Glomerular visceral epithelial cell (primary cell): Measurements from ENCODE around the gene RRP36.
A peak's percentile ranks its signal among the peaks of the same experiment; 100 is the strongest.

Experiments
- DNase-seq: peaks from one replicate; pipeline ENCODE4 v3.0.0-alpha.2; 2016; ENCODE audit errors: extremely low spot score

The RRP36 gene

GRCh38 chr6:43062818-43063217 lies 41.4 kb downstream of the RRP36 start:
- DNase-seq = no peak

- DNase-seq = peak; percentile 67
Measured at GRCh38 chr6:43070028-43070632, 48.7 kb downstream of the RRP36 start.

DNA sequence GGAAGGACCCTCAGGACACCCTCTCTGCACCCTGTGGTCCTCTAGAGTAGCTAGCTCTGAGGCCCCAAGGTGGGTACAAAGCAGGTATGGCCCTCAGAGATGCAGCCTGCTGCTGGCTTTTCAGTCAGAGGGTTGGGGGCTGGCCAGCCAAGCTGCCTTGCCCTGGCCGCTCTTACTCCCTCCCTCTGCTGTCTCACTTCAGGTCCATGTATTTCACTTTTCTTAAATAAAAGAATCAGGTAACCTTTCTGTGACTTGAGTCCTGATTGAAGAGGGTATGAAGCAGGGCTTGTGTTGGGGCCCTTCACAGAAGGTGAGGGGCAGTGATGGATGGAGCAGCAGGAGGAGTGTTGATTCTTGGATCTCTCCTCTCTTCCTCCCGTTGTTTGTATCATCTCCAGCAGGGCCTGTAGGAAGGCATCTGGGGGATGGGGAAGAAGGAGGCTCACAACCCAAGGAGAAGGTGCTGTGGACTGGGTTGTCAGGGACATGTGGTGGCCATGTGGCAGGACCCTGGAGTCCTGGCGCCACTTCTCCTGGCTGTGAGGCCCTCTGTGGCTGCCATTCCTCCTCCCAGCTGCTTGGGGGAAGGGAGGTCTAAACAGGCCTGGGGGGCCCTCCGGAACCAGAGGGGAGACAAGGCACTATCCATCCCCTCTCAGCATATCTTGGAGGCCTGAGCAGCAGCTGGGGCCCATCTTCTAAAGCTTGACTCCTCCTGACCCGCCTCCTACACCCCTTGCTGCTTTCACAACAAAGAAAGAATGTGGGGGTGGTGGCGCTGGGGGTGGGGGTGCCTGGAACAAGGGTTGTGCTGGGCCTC lies 53.6 kb downstream of the RRP36 start:
- DNase-seq = no peak

DNA sequence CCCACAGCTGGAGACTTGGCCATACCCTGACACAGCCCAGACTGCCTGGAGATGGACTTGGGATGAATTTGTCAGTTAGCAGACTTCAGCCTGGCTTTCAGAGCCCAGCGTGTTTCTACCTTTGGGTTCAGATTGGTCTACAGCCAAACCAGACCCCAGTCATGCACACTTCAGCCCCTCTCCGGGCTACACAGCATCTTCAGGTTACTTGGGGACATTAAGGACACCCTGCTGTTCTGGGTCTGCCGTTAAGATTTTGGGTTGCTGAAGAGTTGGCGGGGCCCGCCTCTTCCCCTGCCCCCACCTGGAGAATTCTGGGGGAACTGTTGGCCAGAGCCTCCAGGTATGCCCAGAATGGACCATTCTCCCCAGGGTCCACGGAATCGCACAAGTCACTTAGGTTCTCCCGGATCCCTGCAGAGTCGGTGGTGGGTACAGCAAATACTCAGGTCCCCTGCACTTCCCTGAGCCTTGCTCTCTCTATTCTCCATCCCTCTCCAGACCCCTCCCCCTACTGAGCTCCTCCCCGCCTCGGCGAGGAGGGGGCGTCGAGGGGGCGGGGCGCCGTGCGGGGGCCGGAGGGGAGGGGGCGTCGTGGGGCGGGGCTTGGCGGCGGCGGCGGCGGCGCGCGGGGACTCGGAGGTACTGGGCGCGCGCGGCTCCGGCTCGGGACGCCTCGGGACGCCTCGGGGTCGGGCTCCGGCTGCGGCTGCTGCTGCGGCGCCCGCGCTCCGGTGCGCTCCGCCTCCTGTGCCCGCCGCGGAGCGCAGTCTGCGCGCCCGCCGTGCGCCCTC lies 54.4 kb downstream of the RRP36 start, which contains the start of gene PTK7:
Gene PTK7 (plus strand): TSS at position 645 of the 794 bp plus-strand sequence. CDS start 175 bp downstream, outside the sequence.
- DNase-seq = peak; percentile 78

DNA sequence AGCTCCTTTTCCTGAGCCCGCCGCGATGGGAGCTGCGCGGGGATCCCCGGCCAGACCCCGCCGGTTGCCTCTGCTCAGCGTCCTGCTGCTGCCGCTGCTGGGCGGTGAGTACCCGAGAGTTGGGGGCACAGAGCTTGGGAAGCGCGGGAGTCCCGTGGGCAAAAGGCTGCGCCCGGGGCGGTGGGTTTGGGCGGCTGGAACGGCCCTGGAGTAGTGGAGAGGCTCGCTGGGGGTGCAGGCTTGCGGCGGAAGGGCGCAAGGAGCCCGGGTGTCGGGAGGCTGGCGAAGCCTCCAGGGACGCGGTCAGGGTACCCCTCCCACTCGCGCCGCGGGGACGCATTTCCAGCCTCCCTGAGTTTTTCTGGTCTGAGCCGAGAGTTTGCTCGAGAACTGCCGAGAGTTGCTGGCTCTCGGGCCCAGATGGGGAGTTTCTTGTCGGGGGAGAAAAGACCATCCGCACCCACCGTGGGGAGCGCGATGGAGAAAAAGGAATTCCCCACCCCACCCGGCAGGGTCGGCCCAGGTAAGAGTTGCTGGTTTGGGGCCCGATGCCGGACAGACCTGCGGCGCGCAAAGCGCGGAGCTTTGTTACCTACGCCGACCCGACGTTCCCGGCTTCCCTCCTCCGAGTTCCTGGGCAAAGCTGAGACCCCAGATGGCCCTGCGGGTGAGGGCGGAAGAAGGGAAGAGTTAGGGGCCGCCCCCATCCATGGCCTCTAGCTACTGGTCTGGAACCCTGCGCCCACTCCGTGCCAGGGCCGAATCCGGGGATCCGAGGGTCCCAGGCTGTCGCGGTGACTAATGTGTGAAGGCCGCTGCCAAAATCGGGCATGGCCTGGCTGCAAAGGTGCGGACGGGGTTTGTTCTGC lies 55.3 kb downstream of the RRP36 start:
- DNase-seq = peak; percentile 62

GRCh38 chr6:43077333-43077809 lies 55.9 kb downstream of the RRP36 start:
- no peak for DNase-seq

DNA sequence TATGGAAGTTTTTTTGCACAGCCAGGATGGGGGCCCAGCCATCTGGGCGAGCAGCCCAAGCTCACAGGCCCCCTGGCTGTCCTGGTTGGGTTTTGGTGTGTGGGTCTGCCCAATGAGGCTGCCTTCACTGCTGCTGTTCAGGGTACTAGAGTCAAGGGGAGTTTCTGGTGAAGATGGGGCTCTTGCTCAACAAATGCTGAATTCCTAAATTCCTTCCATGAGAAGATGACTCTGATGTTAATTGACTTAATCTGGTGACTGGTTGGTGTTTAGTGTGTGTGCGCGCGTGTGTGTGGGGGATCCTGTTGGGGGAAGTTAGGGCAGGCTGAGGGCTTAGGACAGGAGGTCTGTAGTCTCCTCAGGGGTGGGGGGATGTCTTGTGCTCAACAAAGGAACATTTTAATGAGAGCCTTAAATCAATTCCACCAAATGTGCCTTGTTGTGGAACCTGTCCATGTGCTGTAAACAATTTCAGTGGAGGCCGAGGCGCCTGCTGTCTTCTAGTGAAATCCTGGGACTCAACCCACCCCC lies 56.6 kb downstream of the RRP36 start:
- no peak for DNase-seq

- DNase-seq = no peak
Measured at GRCh38 chr6:43078691-43079090, 57.3 kb downstream of the RRP36 start.
